DMS153 treated with DMSO at 0.1 percent for 48 hours (cell line): ENCODE measurements around the gene LTO1.
"Not testable (repeated sequence)": the region's sequence is repeated elsewhere in the genome, so short reads cannot be mapped to it uniquely, and the experiment has no call there.

Experiments
- DNase-seq: peaks from one replicate; lab custom pipeline; 2025; ENCODE audit not compliant: unreplicated experiment; lab: John Stamatoyannopoulos, UW

LTO1 gene

GRCh38 chr11:69636512-69637197 lies 38.5 kb downstream of the LTO1 start:
- no peak for DNase-seq

- no peak for DNase-seq
These were observed 39.2 kb downstream of the LTO1 start for GRCh38 chr11:69635804-69636511.

GRCh38 chr11:69635195-69635594 lies 40.0 kb downstream of the LTO1 start:
- DNase-seq: no peak

- no peak for DNase-seq
These were observed 40.6 kb downstream of the LTO1 start for GRCh38 chr11:69634590-69634989.

- no peak for DNase-seq
These were observed 41.1 kb downstream of the LTO1 start for GRCh38 chr11:69634069-69634468.

GRCh38 chr11:69632900-69633299 lies 42.3 kb downstream of the LTO1 start:
- DNase-seq: no peak

- no peak for DNase-seq
These were observed 44.7 kb downstream of the LTO1 start for GRCh38 chr11:69630424-69630823.

GRCh38 chr11:69630017-69630416 lies 45.1 kb downstream of the LTO1 start:
- DNase-seq: no peak

- DNase-seq: no peak
These were observed 47.6 kb downstream of the LTO1 start for GRCh38 chr11:69627551-69627950.

- DNase-seq: no peak
These were observed 49.7 kb downstream of the LTO1 start for GRCh38 chr11:69625476-69625875.

GRCh38 chr11:69624293-69624692 lies 50.9 kb downstream of the LTO1 start:
- no peak for DNase-seq

GRCh38 chr11:69622097-69622681 lies 53.0 kb downstream of the LTO1 start:
- DNase-seq: not testable (repeated sequence)

GRCh38 chr11:69620683-69621290 lies 54.4 kb downstream of the LTO1 start:
- no peak for DNase-seq

- no peak for DNase-seq
These were observed 56.9 kb downstream of the LTO1 start for GRCh38 chr11:69618237-69618636.

- no peak for DNase-seq
These were observed 57.5 kb downstream of the LTO1 start for GRCh38 chr11:69617682-69618081.

- DNase-seq: no peak
These were observed 57.9 kb downstream of the LTO1 start for GRCh38 chr11:69617220-69617619.
